Stimulated activated CD4-positive, alpha-beta T cell treated with anti-CD3 and anti-CD28 coated beads, Interleukin-1b, Interleukin-23, amount 100 ng/mL, for 48 hours (primary cell): ENCODE measurements around the gene SEC14L6.

Experiments used
- DNase-seq: peaks from one replicate; pipeline ENCODE4 v3.0.0-alpha.2; 2020

The SEC14L6 gene

GRCh38 chr22:30491381-30491780 is 55.2 kb downstream of the SEC14L6 start:
- no peak for DNase-seq

GRCh38 chr22:30490399-30490798 is 56.1 kb downstream of the SEC14L6 start:
- DNase-seq = no peak

DNA sequence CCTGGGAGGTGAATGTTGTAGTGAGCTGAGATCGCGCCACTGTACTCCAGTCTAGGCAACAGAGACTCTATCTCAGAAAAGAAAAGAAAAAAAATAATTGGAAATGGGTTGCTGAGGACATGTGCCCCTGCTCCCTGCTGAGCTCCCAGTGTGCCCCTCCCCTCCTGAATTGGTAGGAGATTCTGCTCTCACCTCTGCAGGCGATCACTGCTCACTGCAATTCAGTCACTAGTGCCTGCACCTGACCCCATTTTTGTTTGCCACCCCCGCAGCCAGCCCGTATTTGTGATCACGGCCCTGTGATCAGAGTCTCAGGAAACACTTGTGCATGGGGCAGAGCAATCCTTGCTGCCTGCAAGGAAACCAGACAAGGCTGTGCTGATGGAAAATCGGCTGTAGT is 58.4 kb downstream of the SEC14L6 start:
- no peak for DNase-seq

GRCh38 chr22:30486661-30487115 is 59.9 kb downstream of the SEC14L6 start:
- DNase-seq = no peak

DNA sequence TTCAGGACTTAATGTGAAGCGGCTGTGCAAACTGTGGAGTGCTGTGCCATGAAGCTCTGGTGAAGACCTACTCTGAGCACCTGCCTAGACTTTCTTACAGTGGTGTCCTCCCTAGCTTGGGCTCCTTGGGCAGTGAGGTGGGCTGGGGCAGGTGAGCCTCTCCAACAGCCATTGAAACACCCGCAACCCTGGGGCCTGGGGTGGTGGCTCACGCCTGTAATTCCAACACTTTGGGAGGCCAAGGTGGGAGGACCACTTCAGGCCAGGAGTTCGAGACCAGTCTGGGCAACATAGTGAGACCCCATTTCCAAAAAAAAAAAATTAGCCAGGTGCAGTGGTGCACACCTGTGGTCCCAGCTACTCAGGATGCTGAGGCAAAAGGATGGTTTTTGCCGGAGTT is 60.4 kb downstream of the SEC14L6 start:
- no peak for DNase-seq

- DNase-seq = peak; percentile 75
These were observed 61.1 kb downstream of the SEC14L6 start for GRCh38 chr22:30485362-30485988.

GRCh38 chr22:30483169-30483568 is 63.4 kb downstream of the SEC14L6 start:
- DNase-seq = no peak

DNA sequence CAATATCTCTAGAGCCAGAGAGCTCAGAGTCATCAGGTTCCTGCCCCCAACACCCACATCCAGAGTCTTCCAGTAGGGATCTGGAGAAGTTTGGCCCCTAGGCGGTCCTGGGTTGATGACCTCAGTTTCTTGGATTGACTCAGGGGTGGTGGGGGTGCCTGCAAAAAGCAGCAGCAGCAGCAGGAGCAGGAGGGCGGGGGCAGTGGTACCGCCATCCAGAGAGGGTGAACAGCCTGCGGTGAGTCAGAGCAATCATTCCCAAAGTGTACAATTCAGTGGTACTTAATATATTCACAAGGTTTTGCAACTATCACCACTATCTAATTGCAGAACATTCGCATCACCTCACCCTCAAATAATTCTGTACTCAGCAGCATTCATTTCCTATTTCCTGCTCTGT is 64.8 kb downstream of the SEC14L6 start:
- no peak for DNase-seq

DNA sequence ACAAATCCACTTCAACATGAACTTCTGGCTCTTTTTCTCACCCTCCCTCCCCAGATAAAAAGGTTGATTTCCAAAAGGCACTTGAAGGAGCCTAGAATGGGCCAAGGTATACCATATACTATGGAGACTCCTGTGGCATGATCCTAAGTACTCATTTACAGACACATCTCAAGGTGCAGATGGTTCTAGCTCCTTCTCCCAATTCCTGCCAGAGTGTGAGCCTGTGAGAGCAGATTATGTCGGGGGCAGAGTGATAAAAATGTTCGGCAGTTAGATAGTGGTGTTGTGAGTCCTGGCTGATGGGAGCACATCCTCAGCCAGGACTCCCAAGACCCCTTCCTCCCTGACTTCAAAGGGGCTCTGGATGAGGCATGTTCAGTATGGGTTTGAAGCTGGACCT is 66.6 kb downstream of the SEC14L6 start:
- DNase-seq = no peak

- DNase-seq = no peak
These were observed 71.7 kb downstream of the SEC14L6 start for GRCh38 chr22:30474683-30475424.

DNA sequence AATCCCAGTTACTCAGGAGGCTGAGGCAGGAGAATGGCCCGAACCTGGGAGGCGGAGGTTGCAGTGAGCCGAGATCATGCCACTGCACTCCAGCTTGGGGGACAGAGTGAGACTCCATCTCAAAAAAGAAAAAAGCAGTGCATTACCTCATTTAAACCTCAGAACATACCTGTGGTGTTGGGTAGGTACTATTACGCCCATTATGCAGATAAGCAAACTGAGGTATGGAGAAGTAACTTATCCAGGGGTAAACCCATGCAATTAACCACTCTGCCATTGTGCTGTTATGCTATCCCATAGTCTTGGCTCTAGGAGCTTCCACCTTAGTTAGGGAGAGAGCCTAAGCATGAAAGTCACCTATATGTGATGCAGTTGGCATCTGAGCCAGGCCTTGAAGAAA is 72.4 kb downstream of the SEC14L6 start:
- DNase-seq = no peak

DNA sequence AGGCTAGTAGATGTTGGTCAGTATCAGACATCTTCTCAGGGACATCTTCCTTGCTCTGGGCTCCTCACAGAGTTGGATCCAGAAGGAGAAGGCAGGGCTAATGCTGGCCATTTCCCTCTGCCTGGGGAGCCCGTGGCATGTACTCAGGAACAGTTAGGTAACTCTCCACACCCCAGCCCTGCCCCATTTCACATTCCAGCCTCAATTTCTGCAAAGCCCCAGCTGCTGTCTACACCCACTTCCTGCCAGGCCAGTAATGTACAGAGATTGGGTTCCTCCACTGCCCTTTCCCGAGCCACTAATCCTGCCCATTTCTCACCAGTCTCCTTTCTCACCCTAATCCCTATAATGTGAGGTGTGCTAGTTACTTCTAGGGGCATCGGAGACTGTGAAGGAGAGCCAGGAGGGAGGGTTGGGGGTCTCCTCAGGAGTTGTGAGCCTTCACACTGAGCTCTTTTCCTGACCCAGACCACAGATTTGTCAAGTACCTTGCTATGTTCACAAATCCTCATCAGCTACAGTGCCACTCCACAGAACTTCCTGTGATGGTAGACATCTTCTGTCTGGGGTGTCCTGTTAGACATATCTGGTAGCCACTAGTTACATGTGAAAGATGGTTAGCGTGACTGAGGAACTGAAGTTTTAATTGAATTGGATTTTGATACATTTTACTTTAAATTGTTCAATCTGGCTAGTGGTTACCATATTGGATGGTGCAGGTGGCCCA is 73.4 kb downstream of the SEC14L6 start:
- DNase-seq = no peak
